ENCODE measurements around the gene CIITA. TPM values are rescaled to one million over a fixed set of nuclear protein-coding genes. Genes with fewer than 3 reads are reported as not detected.

Gene CIITA
- total RNA-seq, 1 experiment from 2014 or later, result 0.04 TPM

- Histone ChIP-seq H3K4me1 (no peaks in the 10 kb centered on the region), H3K27ac (no peak overlapping the region), H3K4me3 (no peak overlapping the region), H3K36me3 (no peaks in the 10 kb centered on the region), H3K9me3 (replicated peaks) (no peaks in the 10 kb centered on the region), H3K27me3 (no peaks in the 10 kb centered on the region)
- DNase-seq, result no peak
Measured at GRCh38 chr16:10838621-10839278, 38.3 kb upstream of the CIITA start.

- Histone ChIP-seq H3K9me3 (replicated peaks) (no peaks in the 10 kb centered on the region), H3K4me3 (no peak overlapping the region), H3K27ac (no peak overlapping the region), H3K4me1 (no peaks in the 10 kb centered on the region), H3K36me3 (no peaks in the 10 kb centered on the region), H3K27me3 (no peaks in the 10 kb centered on the region)
- no peak for DNase-seq
Measured at GRCh38 chr16:10839279-10839666, 37.7 kb upstream of the CIITA start.

- no peak for DNase-seq
Measured at GRCh38 chr16:10840703-10841102, 36.3 kb upstream of the CIITA start.

GRCh38 chr16:10846213-10846998 lies 30.6 kb upstream of the CIITA start:
- Histone ChIP-seq H3K27ac (no peak overlapping the region), H3K9me3 (replicated peaks) (no peaks in the 10 kb centered on the region), H3K36me3 (no peaks in the 10 kb centered on the region), H3K4me1 (no peaks in the 10 kb centered on the region), H3K27me3 (no peaks in the 10 kb centered on the region; the same call in 1 of the 2 replicates), H3K4me3 (no peak overlapping the region)
- DNase-seq, result no peak

More at GRCh38 chr16:10840703-10841102, 36.3 kb upstream of the CIITA start:
- Histone ChIP-seq H3K4me3 (no peak overlapping the region), H3K27me3 (no peaks in the 10 kb centered on the region; the same call in 1 of the 2 replicates), H3K36me3 (no peaks in the 10 kb centered on the region), H3K27ac (no peak overlapping the region), H3K9me3 (replicated peaks) (no peaks in the 10 kb centered on the region), H3K4me1 (no peaks in the 10 kb centered on the region)

GRCh38 chr16:10847176-10847575 lies 29.8 kb upstream of the CIITA start:
- Histone ChIP-seq H3K36me3 (no peaks in the 10 kb centered on the region), H3K4me3 (no peak overlapping the region), H3K9me3 (replicated peaks) (no peaks in the 10 kb centered on the region), H3K27ac (no peak overlapping the region), H3K27me3 (no peaks in the 10 kb centered on the region; the same call in 1 of the 2 replicates), H3K4me1 (no peaks in the 10 kb centered on the region)
- DNase-seq, result no peak

- H3K27me3 ChIP-seq, result no peaks in the 10 kb centered on the region; the same call in 1 of the 2 replicates
- DNase-seq, result no peak
- no peaks in the 10 kb centered on the region for H3K9me3 ChIP-seq (replicated peaks)
- no peak overlapping the region for H3K4me3 ChIP-seq
- H3K36me3 ChIP-seq, result no peaks in the 10 kb centered on the region
- H3K4me1 ChIP-seq, result no peaks in the 10 kb centered on the region
- no peak overlapping the region for H3K27ac ChIP-seq
Measured at GRCh38 chr16:10849736-10850477, 27.1 kb upstream of the CIITA start.

- Histone ChIP-seq H3K4me1 (no peaks in the 10 kb centered on the region), H3K4me3 (no peak overlapping the region), H3K27ac (no peak overlapping the region), H3K36me3 (no peaks in the 10 kb centered on the region), H3K9me3 (replicated peaks) (no peaks in the 10 kb centered on the region), H3K27me3 (no peaks in the 10 kb centered on the region; the same call in 1 of the 2 replicates)
- no peak for DNase-seq
Measured at GRCh38 chr16:10850478-10850850, 26.5 kb upstream of the CIITA start.

- Histone ChIP-seq H3K9me3 (replicated peaks) (no peaks in the 10 kb centered on the region), H3K4me3 (no peak overlapping the region), H3K27me3 (no peaks in the 10 kb centered on the region), H3K4me1 (no peaks in the 10 kb centered on the region), H3K27ac (no peak overlapping the region), H3K36me3 (no peaks in the 10 kb centered on the region)
- no peak for DNase-seq
Measured at GRCh38 chr16:10851512-10851911, 25.5 kb upstream of the CIITA start.

GRCh38 chr16:10852286-10852685 lies 24.7 kb upstream of the CIITA start:
- no peak for DNase-seq
- no peaks in the 10 kb centered on the region for H3K4me1 ChIP-seq
- H3K27me3 ChIP-seq, result no peaks in the 10 kb centered on the region
- no peaks in the 10 kb centered on the region for H3K9me3 ChIP-seq (replicated peaks)
- no peak overlapping the region for H3K27ac ChIP-seq
- H3K4me3 ChIP-seq, result no peak overlapping the region
- no peaks in the 10 kb centered on the region for H3K36me3 ChIP-seq

- Histone ChIP-seq H3K4me1 (no peaks in the 10 kb centered on the region), H3K27ac (no peak overlapping the region), H3K27me3 (no peaks in the 10 kb centered on the region), H3K36me3 (no peaks in the 10 kb centered on the region), H3K4me3 (no peak overlapping the region), H3K9me3 (replicated peaks) (no peaks in the 10 kb centered on the region)
- no peak for DNase-seq
Measured at GRCh38 chr16:10852948-10853347, 24.1 kb upstream of the CIITA start.

- Histone ChIP-seq H3K9me3 (replicated peaks) (no peaks in the 10 kb centered on the region), H3K27me3 (no peaks in the 10 kb centered on the region), H3K4me3 (no peak overlapping the region), H3K27ac (no peak overlapping the region), H3K4me1 (no peaks in the 10 kb centered on the region), H3K36me3 (no peaks in the 10 kb centered on the region)
- no peak for DNase-seq
Measured at GRCh38 chr16:10856042-10856441, 21.0 kb upstream of the CIITA start.

GRCh38 chr16:10858203-10858602 lies 18.8 kb upstream of the CIITA start:
- Histone ChIP-seq H3K36me3 (no peaks in the 10 kb centered on the region), H3K27ac (no peak overlapping the region), H3K4me3 (no peak overlapping the region), H3K4me1 (no peaks in the 10 kb centered on the region), H3K9me3 (replicated peaks) (no peaks in the 10 kb centered on the region), H3K27me3 (no peaks in the 10 kb centered on the region)
- DNase-seq, result no peak

GRCh38 chr16:10859020-10859419 lies 18.0 kb upstream of the CIITA start:
- H3K9me3 ChIP-seq (replicated peaks), result no peaks in the 10 kb centered on the region
- no peaks in the 10 kb centered on the region for H3K4me1 ChIP-seq
- no peaks in the 10 kb centered on the region for H3K27me3 ChIP-seq
- no peak for DNase-seq
- no peak overlapping the region for H3K4me3 ChIP-seq
- no peak overlapping the region for H3K27ac ChIP-seq
- no peaks in the 10 kb centered on the region for H3K36me3 ChIP-seq

- Histone ChIP-seq H3K36me3 (no peaks in the 10 kb centered on the region), H3K4me1 (no peaks in the 10 kb centered on the region), H3K27ac (no peak overlapping the region), H3K9me3 (replicated peaks) (no peaks in the 10 kb centered on the region), H3K27me3 (no peaks in the 10 kb centered on the region), H3K4me3 (no peak overlapping the region)
- no peak for DNase-seq
Measured at GRCh38 chr16:10859658-10860057, 17.3 kb upstream of the CIITA start.

- no peak for DNase-seq
- H3K4me1 ChIP-seq, result no peaks in the 10 kb centered on the region
- no peak overlapping the region for H3K27ac ChIP-seq
Measured at GRCh38 chr16:10862438-10862837, 14.6 kb upstream of the CIITA start.

More at GRCh38 chr16:10862438-10862837, 14.6 kb upstream of the CIITA start:
- H3K9me3 ChIP-seq (replicated peaks), result no peaks in the 10 kb centered on the region
- no peak overlapping the region for H3K4me3 ChIP-seq
- H3K36me3 ChIP-seq, result no peaks in the 10 kb centered on the region
- H3K27me3 ChIP-seq, result no peaks in the 10 kb centered on the region
